NOMO-1 (cell line): ENCODE measurements around the gene PRR16.
A peak's percentile ranks its signal among the peaks of the same experiment; 100 is the strongest.

ENCODE experiments used
- DNase-seq, 2 experiments: peaks; one replicate each; lab custom pipeline; 2025; ENCODE audit not compliant: unreplicated experiment in 2 of 2; lab: John Stamatoyannopoulos, UW

PRR16 gene

DNA sequence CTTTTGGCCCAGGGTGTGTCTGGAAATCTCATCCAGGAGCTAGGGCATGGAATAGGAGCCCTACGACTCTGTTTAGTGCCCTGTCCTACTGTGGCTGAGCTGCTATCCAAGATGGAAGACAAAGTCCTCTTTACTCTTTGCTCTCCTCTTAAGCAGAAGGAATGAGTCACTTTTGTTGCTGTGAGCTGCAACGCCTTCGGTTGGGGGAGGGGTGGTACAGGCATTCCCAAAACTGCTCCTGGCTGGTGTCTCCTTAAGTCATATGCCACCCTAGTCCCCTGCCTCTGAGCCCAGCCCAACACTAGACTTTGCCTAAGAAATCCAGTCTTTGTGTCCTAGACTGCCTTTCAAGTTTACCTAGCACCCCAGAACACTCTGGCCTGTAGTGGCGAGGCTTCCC is 99.9 kb downstream of the PRR16 start:
- DNase-seq = no peak

- DNase-seq = no peak
Observed at GRCh38 chr5:120567066-120567465, 103.0 kb downstream of the PRR16 start.

DNA sequence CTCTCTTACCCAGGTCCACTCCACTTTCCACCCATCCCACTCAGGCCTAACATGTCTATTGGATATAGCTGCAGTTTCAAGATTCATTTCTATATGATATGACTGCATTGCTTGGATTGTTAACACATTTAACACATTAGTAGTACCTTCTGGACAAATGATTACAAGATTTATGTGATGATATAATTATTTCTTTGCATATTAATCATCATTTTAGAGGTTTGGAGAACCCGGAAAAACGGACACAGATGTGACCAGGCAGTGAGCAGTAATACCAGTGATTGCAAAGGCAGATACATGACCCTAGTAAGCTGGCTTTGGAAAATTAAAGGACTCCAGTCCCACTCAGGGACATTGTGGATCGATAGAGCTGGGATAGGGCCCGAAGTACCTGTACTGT is 103.8 kb downstream of the PRR16 start:
- DNase-seq = no peak

DNA sequence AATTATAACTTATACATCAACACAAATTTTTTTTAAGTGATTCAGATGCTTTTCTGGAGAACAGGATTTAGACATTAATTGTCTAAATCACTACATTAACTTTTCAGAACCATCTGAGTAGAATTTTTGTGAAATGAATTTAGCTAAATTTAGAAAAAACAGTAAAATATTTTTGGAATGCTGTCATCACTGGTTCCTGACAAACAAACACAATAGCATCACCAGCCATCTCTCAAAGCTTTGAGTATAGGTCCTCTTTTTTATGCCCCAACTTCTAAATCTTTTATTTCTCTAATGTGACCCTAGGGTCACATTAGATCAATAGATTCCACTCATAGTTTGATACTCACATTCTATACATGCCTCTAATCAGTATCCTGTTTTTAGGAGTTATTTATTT is 104.6 kb downstream of the PRR16 start:
- no peak for DNase-seq

DNA sequence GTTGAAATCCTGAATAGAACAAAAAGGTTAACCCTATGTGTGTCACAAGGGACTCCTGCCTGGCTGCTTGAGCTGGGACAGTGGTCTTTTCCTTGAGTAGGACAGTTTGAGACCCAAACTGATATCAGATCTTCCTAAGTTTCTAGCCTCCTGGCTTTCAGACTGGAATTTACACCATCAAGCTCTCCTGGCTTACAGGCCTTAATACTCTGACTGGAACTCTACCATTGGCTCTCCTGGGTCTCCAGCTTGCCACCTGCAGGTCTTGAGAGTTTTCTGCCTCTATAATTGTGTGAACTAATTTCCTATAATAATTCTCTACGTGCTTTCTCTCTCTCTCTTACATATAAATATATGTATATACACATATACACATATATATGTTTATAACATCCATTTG is 112.5 kb downstream of the PRR16 start:
- no peak for DNase-seq

- no peak for DNase-seq
Observed at GRCh38 chr5:120582635-120583034, 118.5 kb downstream of the PRR16 start.

GRCh38 chr5:120586646-120587045 is 122.5 kb downstream of the PRR16 start:
- DNase-seq = no peak

DNA sequence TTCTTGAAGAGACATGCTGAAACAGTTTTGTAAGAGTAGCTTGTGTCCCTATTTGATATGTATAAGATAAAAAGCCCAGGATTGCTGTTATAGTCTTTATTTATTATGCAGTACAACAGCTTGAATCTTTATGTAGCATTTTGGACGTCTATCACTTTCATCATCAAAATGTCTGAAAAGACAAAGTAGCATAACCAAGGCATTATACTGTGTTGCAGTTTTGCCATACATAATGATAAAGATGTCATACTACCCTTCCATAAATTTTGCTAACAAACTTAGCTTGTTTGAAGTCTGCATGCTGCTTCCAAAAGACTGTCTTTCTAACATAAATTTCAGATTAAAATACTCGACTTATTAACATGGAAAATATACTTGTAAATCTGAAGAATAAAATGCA is 127.8 kb downstream of the PRR16 start:
- no peak for DNase-seq

DNA sequence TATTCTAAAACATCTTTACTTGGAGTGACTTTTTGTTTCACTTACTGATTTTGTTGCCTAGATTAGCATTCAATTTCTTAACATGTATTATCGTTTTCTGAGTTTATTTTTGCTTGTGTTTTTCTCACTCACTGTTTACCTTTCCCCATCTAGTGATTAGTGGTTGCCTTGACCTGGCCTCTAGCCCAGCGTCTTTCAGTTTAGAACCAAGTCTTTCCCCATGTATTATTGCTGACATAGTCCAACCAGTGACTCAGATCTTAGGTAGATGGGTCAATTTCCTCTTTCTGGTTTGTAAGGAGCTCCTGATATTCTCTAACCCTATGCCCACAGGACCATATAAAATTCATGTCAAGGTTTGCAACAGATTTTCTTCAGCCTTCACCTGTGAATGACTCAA is 135.5 kb downstream of the PRR16 start:
- peak; percentile 18 to 52 for DNase-seq

DNA sequence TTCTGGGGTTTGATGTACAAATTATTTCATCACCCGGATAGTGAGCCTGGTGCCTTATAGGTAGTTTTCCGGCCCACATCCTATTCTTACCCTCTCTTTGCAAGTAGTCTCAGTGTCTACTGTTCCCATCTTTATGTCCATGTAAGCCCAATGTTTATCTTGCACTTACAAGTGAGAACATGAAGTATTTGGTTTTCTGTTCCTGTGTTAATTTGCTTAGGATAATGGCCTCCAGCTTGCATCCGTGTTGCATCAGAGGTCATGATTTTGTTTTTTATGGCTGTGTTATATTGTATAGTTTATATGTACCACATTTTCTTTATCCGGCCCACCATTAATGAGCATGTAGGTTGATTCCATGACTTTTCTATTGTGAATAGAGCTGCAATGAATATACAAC is 136.5 kb downstream of the PRR16 start:
- DNase-seq = no peak

DNA sequence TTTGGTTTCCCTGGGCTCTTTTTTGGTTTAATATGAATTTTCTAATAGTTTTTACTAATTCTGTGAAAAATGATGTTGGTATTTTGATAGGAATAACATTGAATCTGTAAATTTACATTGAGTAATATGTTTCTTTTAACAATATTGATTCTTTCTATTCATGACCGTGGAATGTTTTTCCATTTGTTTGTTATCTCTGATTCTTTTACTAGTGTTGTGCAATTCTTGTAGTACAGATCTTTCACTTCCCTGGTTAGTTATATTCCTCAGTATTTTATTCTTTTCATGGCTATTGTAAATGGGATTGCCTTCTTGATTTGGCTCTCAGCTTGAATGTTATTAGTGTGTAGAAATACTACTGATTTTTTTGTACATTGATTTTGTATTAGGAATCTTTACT is 137.9 kb downstream of the PRR16 start:
- DNase-seq = no peak

- DNase-seq = no peak
Observed at GRCh38 chr5:120604884-120605283, 140.8 kb downstream of the PRR16 start.

DNA sequence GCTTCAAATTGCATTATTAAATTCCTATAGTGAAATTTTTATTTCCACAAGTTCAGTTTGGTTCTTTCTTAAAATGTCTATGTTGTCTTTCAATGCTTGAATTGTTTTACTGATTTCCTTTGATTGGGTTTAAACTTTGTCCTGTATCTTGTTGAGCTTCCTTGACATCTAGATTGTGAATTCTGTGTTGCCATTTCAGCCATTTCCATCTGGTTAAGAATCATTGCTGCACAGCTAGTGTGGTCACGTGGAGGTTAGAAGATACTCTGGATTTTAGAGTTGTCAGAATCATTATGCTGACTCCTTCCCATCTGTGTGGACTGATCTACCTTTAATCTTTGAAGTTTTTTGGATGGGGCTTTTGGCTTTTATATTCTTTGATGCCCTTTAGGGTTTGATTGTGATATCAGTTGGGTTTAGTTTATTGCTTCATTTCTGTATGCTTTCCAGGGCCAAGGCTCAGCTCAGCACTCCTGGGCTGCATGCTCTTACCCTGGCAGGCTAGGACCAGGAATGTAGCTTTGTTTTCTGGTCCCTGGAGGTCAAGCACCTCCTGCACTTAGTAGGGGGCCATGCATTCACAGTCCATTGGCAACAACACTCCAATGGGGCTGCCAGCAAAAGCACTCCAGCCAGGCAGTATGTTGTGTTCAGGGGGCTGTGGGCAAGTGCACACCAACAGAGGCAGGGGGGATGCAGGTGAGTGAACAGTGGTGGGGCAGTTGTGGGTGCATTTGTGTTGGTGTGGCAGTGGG is 141.4 kb downstream of the PRR16 start:
- no peak for DNase-seq

GRCh38 chr5:120609570-120609969 is 145.5 kb downstream of the PRR16 start:
- DNase-seq = no peak

- no peak for DNase-seq
Observed at GRCh38 chr5:120610145-120610544, 146.0 kb downstream of the PRR16 start.

DNA sequence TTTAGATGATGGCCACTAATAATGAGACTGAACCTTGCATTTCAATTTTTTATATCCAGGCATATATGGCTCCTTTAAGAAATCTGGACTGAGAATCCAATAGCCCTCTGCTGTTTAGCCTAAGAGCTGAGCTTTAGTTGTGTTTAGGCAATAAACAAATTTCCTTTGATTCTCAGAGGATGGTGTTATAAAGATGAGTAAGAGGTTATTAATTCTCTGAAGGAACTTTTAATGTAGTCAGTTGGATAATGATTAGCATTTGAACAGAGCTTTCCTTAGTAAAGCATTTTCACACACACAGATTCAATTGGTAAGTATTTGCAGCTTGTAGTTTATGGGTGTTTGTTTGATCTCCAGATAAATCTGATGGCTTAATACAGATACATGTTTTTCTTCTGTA is 149.6 kb downstream of the PRR16 start:
- no peak for DNase-seq

DNA sequence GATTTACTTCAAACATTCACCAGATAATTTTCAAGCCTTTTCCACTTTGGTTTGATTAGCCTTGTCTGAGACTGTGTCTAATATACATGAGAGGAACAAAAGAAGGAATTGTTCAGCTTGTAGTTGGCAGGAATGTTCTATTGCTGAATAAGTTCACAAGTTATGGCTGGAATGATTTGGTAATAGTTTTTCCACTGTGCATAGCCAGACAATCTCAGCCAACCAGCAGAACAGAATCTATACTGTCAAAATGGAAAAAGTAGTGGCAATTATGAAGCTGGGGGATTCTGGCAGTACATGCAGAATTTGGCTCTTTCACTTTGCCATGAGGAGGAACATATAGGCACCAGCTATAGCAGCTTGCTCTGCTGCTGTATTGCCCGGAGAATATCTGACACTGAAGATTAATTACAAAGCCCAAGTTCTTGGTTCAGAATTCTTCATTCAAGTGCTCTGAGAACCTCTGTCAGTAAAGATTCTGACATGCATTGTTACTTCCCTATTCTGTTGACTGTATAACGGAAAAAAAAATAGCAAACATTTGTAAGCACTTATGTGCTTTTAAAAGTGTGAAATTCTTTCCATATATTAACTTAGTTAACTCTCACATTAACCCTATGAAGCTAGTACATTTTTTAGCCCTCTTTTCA is 150.6 kb downstream of the PRR16 start:
- DNase-seq = peak in 1 of 2 experiments; percentile 18

DNA sequence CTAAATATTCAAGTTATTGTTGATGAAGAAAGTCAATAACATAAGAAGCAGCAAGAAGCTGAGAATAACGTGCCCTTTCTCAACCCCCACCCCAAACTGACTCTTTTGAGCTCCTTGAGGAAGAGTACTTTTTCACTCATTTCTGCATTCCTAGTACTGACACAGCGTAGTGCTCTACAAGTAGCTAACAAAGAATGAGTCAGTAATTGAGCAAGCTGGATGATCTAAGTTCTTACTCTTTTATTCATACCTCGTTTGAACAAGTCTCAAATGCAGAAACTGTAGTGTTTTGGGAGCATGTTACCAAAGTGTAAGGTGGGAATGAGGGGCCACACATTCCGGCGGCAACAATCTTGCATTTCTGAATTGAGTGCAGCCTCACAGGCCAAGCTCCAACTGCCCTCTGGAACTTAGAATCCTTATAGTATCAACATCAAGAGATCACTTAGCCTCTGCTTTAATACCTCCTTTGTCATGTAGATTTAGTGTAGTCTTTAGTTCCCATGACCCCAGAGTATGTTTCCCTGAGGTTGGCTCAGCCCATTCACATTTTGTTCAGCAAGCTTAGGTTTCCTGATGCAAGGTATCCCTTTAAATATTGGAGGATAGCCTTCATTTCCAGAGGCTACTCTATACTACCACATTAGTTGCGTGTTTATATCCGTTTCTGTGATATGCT is 152.0 kb downstream of the PRR16 start:
- no peak for DNase-seq

- no peak for DNase-seq
Observed at GRCh38 chr5:120621339-120621738, 157.2 kb downstream of the PRR16 start.

- DNase-seq = no peak
Observed at GRCh38 chr5:120624021-120624563, 160.0 kb downstream of the PRR16 start.

DNA sequence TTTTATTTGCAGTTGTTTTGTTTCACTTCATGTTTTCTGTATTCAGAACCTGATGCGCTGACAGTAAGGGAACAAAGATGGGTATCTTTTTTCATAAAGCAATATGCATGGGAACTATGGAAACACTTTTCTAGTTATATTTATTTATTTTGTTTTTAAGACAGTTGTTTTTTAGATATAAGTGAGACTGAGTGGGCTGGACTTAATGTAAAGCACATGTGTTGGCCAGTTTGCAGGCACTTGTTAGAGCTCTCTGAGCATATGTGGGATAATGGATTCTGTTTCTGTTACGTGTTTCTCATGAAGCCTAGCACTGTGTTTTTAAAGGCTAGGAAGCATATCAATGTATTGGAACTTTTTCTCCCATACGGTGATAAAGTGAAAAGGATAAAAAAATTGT is 164.1 kb downstream of the PRR16 start:
- DNase-seq = no peak

GRCh38 chr5:120630550-120630949 is 166.4 kb downstream of the PRR16 start:
- peak; percentile 43 to 87 for DNase-seq
